DOHH2 (cell line): ENCODE measurements around the gene HCFC1R1.
A peak's percentile ranks its signal among the peaks of the same experiment; 100 is the strongest.

ENCODE experiments used
- H3F3A ChIP-seq: fragments of 200-600 bp; sonication (generic), shearing (Covaris generic); 2 replicates; pipeline ENCODE4 v1.6.0; 2016; ENCODE audit warnings: antibody characterized with exemption, mild to moderate bottlenecking; ENCODE audit not compliant: control insufficient read depth, insufficient read depth
- H3K27ac ChIP-seq: fragments of 200-600 bp; sonication (generic); 2 replicates; pipeline ENCODE4 v1.5.1; 2014; ENCODE audit warnings: low read depth, mild to moderate bottlenecking, low read length, moderate library complexity
- H3K27me3 ChIP-seq: fragments of 200-600 bp; sonication (generic); 2 replicates; pipeline ENCODE4 v1.6.1; 2014; ENCODE audit warnings: mild to moderate bottlenecking, low read length, mixed read lengths; ENCODE audit not compliant: control insufficient read depth
- H3K36me3 ChIP-seq: fragments of 200-600 bp; sonication (generic); 2 replicates; pipeline ENCODE4 v1.6.1; 2014; ENCODE audit warnings: mild to moderate bottlenecking, low read length, moderate library complexity, mixed read lengths; ENCODE audit not compliant: control insufficient read depth
- H3K4me1 ChIP-seq: fragments of 200-600 bp; sonication (generic); 2 replicates; pipeline ENCODE4 v1.6.1; 2014; ENCODE audit warnings: mild to moderate bottlenecking, low read length, mixed read lengths; ENCODE audit not compliant: control insufficient read depth
- H3K4me2 ChIP-seq: fragments of 200-600 bp; sonication (generic); 2 replicates; pipeline ENCODE4 v1.6.0; 2014; ENCODE audit warnings: mild to moderate bottlenecking, low read length, moderate library complexity
- H3K4me3 ChIP-seq: fragments of 200-600 bp; sonication (generic); 2 replicates; pipeline ENCODE4 v1.5.1; 2014; ENCODE audit warnings: mild to moderate bottlenecking, low read length, mixed read lengths
- H3K79me2 ChIP-seq: fragments of 200-600 bp; sonication (generic); 2 replicates; pipeline ENCODE4 v1.6.1; 2014; ENCODE audit warnings: mild to moderate bottlenecking, low read length, mixed read lengths; ENCODE audit not compliant: control insufficient read depth
- H3K9me2 ChIP-seq: fragments of 200-600 bp; sonication (generic); replicated peaks from 2 replicates; pipeline ENCODE4 v1.6.1; 2014; ENCODE audit warnings: mild to moderate bottlenecking, low read length, mixed read lengths; ENCODE audit not compliant: control insufficient read depth
- H3K9me3 ChIP-seq: fragments of 200-600 bp; sonication (generic); 2 replicates; pipeline ENCODE4 v1.6.1; 2014; ENCODE audit warnings: antibody characterized with exemption, low read length, mixed read lengths; ENCODE audit not compliant: control insufficient read depth, insufficient read depth
- H4K20me1 ChIP-seq: fragments of 200-600 bp; sonication (generic); 2 replicates; pipeline ENCODE4 v1.6.0; 2014; ENCODE audit warnings: low read depth, mild to moderate bottlenecking, antibody characterized with exemption, low read length, moderate library complexity; ENCODE audit not compliant: control insufficient read depth, insufficient read depth
- CTCF ChIP-seq: fragments of 200-600 bp; sonication (generic); IDR thresholded peaks from one replicate; pipeline ENCODE4 v1.5.1; 2014; ENCODE audit warnings: antibody characterized with exemption, mild to moderate bottlenecking, low read depth, low read length; ENCODE audit not compliant: poor library complexity, severe bottlenecking
- EZH2phosphoT487 ChIP-seq: fragments of 200-600 bp; sonication (generic); IDR thresholded peaks from 2 replicates; pipeline ENCODE4 v1.6.1; 2017; ENCODE audit warnings: borderline replicate concordance, mild to moderate bottlenecking, antibody characterized with exemption, low read length, moderate library complexity, mixed read lengths

The HCFC1R1 gene

DNA sequence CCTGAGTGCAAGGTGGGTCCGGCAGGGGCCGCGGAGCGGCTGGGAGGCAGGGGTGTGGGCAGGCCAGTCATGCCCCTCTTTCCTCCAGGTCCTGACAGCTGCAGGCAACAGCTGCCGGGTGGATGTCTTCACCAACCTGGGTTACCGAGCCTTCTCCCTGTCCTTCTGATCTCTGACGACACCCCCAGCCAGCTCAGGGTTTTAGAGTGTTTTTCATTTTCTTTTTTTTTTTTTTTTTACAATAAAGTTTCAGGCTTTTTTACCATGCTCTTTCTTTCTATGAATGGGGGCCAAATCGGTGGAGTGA, 3.7 kb upstream of the HCFC1R1 start:
- no peak for TF ChIP-seq CTCF
- TF ChIP-seq EZH2phosphoT487 = no peak
- Histone ChIP-seq H3K36me3 (peaks cover 19% of the 10 kb centered on the region), H3K9me2 (no peaks in the 10 kb centered on the region), H4K20me1 (no peaks in the 10 kb centered on the region; the same call in 1 of the 2 replicates), H3K27me3 (peaks cover 29% of the 10 kb centered on the region), H3K9me3 (no peaks in the 10 kb centered on the region), H3K4me3 (no peak overlapping the region), H3F3A (0 out of 2 replicates have a peak, but pooled peaks cover 4% of the 10 kb centered on the region), H3K79me2 (peaks cover 5% of the 10 kb centered on the region), H3K4me2 (peak overlapping the region; percentile 55; the same call in 1 of the 2 replicates), H3K4me1 (peaks cover 29% of the 10 kb centered on the region), H3K27ac (no peak overlapping the region)

- H3K79me2 ChIP-seq = peaks cover 5% of the 10 kb centered on the region
- no peaks in the 10 kb centered on the region for H3K9me3 ChIP-seq
- H3F3A ChIP-seq = peaks cover 10% of the 10 kb centered on the region; the same call in 1 of the 2 replicates
- peaks cover 19% of the 10 kb centered on the region for H3K36me3 ChIP-seq
- no peak overlapping the region for H3K4me2 ChIP-seq
- H3K4me3 ChIP-seq = no peak overlapping the region
- no peak overlapping the region for H3K27ac ChIP-seq
- peaks cover 33% of the 10 kb centered on the region for H3K4me1 ChIP-seq
- peaks cover 24% of the 10 kb centered on the region for H3K27me3 ChIP-seq
- TF ChIP-seq EZH2phosphoT487 = no peak
- TF ChIP-seq CTCF = no peak
- no peaks in the 10 kb centered on the region for H3K9me2 ChIP-seq
- no peaks in the 10 kb centered on the region; the same call in 1 of the 2 replicates for H4K20me1 ChIP-seq
Measured at GRCh38 chr16:3026609-3027488, 3.1 kb upstream of the HCFC1R1 start.

GRCh38 chr16:3026003-3026378, 2.2 kb upstream of the HCFC1R1 start:
- no peaks in the 10 kb centered on the region; the same call in 1 of the 2 replicates for H4K20me1 ChIP-seq
- H3K4me2 ChIP-seq = no peak overlapping the region
- H3K36me3 ChIP-seq = peaks cover 19% of the 10 kb centered on the region
- TF ChIP-seq EZH2phosphoT487 (no peak), CTCF (no peak)
- no peaks in the 10 kb centered on the region for H3K9me2 ChIP-seq
- no peaks in the 10 kb centered on the region for H3K9me3 ChIP-seq
- H3K27ac ChIP-seq = no peak overlapping the region
- peaks cover 42% of the 10 kb centered on the region for H3K4me1 ChIP-seq
- H3K4me3 ChIP-seq = no peak overlapping the region
- peaks cover 14% of the 10 kb centered on the region; the same call in 1 of the 2 replicates for H3F3A ChIP-seq
- H3K27me3 ChIP-seq = peaks cover 24% of the 10 kb centered on the region
- H3K79me2 ChIP-seq = peaks cover 5% of the 10 kb centered on the region
